GM18873 (cell line): ENCODE data around the gene C5orf58.
A peak's percentile ranks its signal among the peaks of the same experiment; 100 is the strongest.
"Not testable (repeated sequence)": the region's sequence is repeated elsewhere in the genome, so short reads cannot be mapped to it uniquely, and the experiment has no call there.

Experiments used
- ATAC-seq: cut with Tn5 transposase; IDR thresholded peaks from one replicate; pipeline ENCODE4 v1.9.1; 2021; ENCODE audit warnings: mild to moderate bottlenecking, moderate library complexity, moderate number of reproducible peaks; ENCODE audit not compliant: unreplicated experiment, low FRiP score

Gene C5orf58

GRCh38 chr5:170223360-170223759 lies 9.4 kb upstream of the C5orf58 start:
- ATAC-seq: no peak

GRCh38 chr5:170223906-170224305 lies 8.9 kb upstream of the C5orf58 start:
- no peak for ATAC-seq

- no peak for ATAC-seq
Observed at GRCh38 chr5:170225326-170226128, 7.3 kb upstream of the C5orf58 start.

- ATAC-seq: no peak
Observed at GRCh38 chr5:170226129-170226615, 6.6 kb upstream of the C5orf58 start.

- no peak for ATAC-seq
Observed at GRCh38 chr5:170226661-170227060, 6.1 kb upstream of the C5orf58 start.

GRCh38 chr5:170228762-170229435 lies 3.9 kb upstream of the C5orf58 start:
- no peak for ATAC-seq

GRCh38 chr5:170233358-170233892 lies 640 bp downstream of the C5orf58 start:
- no peak for ATAC-seq

GRCh38 chr5:170235876-170236864 lies 3.4 kb downstream of the C5orf58 start:
- peak; percentile 63 for ATAC-seq

GRCh38 chr5:170238456-170239196 lies 5.8 kb downstream of the C5orf58 start:
- ATAC-seq: no peak

- not testable (repeated sequence) for ATAC-seq
Observed at GRCh38 chr5:170245436-170245835, 12.7 kb downstream of the C5orf58 start.

GRCh38 chr5:170246126-170246870 lies 13.5 kb downstream of the C5orf58 start:
- no peak for ATAC-seq

- ATAC-seq: no peak
Observed at GRCh38 chr5:170247363-170247762, 14.6 kb downstream of the C5orf58 start.

- no peak for ATAC-seq
Observed at GRCh38 chr5:170248172-170248930, 15.6 kb downstream of the C5orf58 start.

GRCh38 chr5:170248931-170249227 lies 16.1 kb downstream of the C5orf58 start:
- not testable (repeated sequence) for ATAC-seq

- no peak for ATAC-seq
Observed at GRCh38 chr5:170249355-170249754, 16.6 kb downstream of the C5orf58 start.

GRCh38 chr5:170250810-170251317 lies 18.1 kb downstream of the C5orf58 start:
- ATAC-seq: no peak

GRCh38 chr5:170251462-170251861 lies 18.7 kb downstream of the C5orf58 start:
- no peak for ATAC-seq

- no peak for ATAC-seq
Observed at GRCh38 chr5:170252109-170252508, 19.3 kb downstream of the C5orf58 start.
